CD14-positive monocyte (primary cell): ENCODE data around the gene CAB39L. TPM values are rescaled to one million over a fixed set of nuclear protein-coding genes. Genes with fewer than 3 reads are reported as not detected.

Source experiments
- DNase-seq, 3 donors: peaks; one replicate each; pipeline ENCODE4 v3.0.0-alpha.2; 2011 to 2022
- H2AFZ ChIP-seq: 2 replicates; pipeline ENCODE4 v1.6.0; 2012; ENCODE audit warnings: mild to moderate bottlenecking, low read depth, low read length, inconsistent platforms; ENCODE audit not compliant: insufficient read depth, poor library complexity, severe bottlenecking
- H3K27ac ChIP-seq, 2 donors: 1 replicate in 1 of 2; 2 replicates in 1 of 2; pipeline ENCODE4 v1.5.1; 2012 to 2013; ENCODE audit warnings: low read length in 2 of 2, control low read depth in 1 of 2, inconsistent platforms in 1 of 2, low read depth in 1 of 2, mild to moderate bottlenecking in 1 of 2
- H3K27me3 ChIP-seq, 2 donors: one replicate each; pipeline versions ENCODE4 v1.6.0 to v1.6.1; 2011 to 2013; ENCODE audit warnings: low read length in 2 of 2; ENCODE audit not compliant: control insufficient read depth in 2 of 2, insufficient read depth in 2 of 2
- H3K36me3 ChIP-seq, 2 donors: replicated peaks in 1 of 2; 1 replicate in 1 of 2; 2 replicates in 1 of 2; pipeline versions ENCODE4 v1.5.1 to v1.6.1; 2012 to 2013; ENCODE audit warnings: low read length in 2 of 2, control low read depth in 1 of 2, inconsistent platforms in 1 of 2, mild to moderate bottlenecking in 1 of 2; ENCODE audit not compliant: insufficient read depth in 2 of 2, control insufficient read depth in 1 of 2
- H3K4me1 ChIP-seq, 2 donors: 1 replicate in 1 of 2; 2 replicates in 1 of 2; pipeline versions ENCODE4 v1.5.1 to v1.6.1; 2012 to 2013; ENCODE audit warnings: low read length in 2 of 2, control low read depth in 1 of 2, inconsistent platforms in 1 of 2, mild to moderate bottlenecking in 1 of 2, moderate library complexity in 1 of 2; ENCODE audit not compliant: insufficient read depth in 2 of 2, control insufficient read depth in 1 of 2
- H3K4me2 ChIP-seq: replicated peaks from 2 replicates; pipeline ENCODE3; 2012; ENCODE audit warnings: low read length, moderate library complexity, mild to moderate bottlenecking; ENCODE audit not compliant: poor library complexity, severe bottlenecking; ENCODE audit errors: extremely low read depth
- H3K4me3 ChIP-seq, 3 experiments: fragments of 200-600 bp in 1 of 3; sonication (generic) in 1 of 3; replicated peaks in 1 of 3; 1 replicate in 2 of 3; 2 replicates in 1 of 3; pipeline ENCODE4 v1.5.1; 2011 to 2013; ENCODE audit warnings: low read length in 3 of 3, mild to moderate bottlenecking in 3 of 3, control low read depth in 2 of 3, low read depth in 2 of 3, inconsistent platforms in 1 of 3, moderate library complexity in 1 of 3
- H3K79me2 ChIP-seq: 2 replicates; pipeline ENCODE4 v1.6.0; 2012; ENCODE audit warnings: mild to moderate bottlenecking, control low read depth, inconsistent platforms, low read length, moderate library complexity; ENCODE audit not compliant: insufficient read depth
- H3K9ac ChIP-seq: 2 replicates; pipeline ENCODE4 v1.6.0; 2017; ENCODE audit warnings: low read length, mild to moderate bottlenecking; ENCODE audit not compliant: insufficient read depth, poor library complexity, severe bottlenecking
- H3K9me3 ChIP-seq, 2 donors: replicated peaks in 1 of 2; 1 replicate in 1 of 2; 2 replicates in 1 of 2; pipeline versions ENCODE4 v1.5.1 to v1.6.1; 2012 to 2013; ENCODE audit warnings: low read length in 2 of 2, control low read depth in 1 of 2; ENCODE audit not compliant: control insufficient read depth in 1 of 2, insufficient read depth in 1 of 2
- H4K20me1 ChIP-seq: 2 replicates; pipeline ENCODE4 v1.6.0; 2012; ENCODE audit warnings: mild to moderate bottlenecking, low read length, control low read depth, moderate library complexity; ENCODE audit not compliant: insufficient read depth
- H3K27ac Mint-ChIP-seq, 7 donors: one replicate each; pipeline ENCODE4 v1.8.0; 2020; ENCODE audit warnings: mild to moderate bottlenecking in 7 of 7, mixed read lengths in 7 of 7, moderate library complexity in 6 of 7, inconsistent platforms in 2 of 7
- H3K27me3 Mint-ChIP-seq, 3 donors: one replicate each; pipeline ENCODE4 v1.8.0; 2021 to 2022; ENCODE audit warnings: low read depth in 3 of 3, mild to moderate bottlenecking in 3 of 3, mixed read lengths in 3 of 3, moderate library complexity in 3 of 3, inconsistent platforms in 1 of 3
- H3K36me3 Mint-ChIP-seq, 2 donors: one replicate each; pipeline ENCODE4 v1.8.0; 2020; ENCODE audit warnings: mixed read lengths in 2 of 2, inconsistent platforms in 1 of 2, mild to moderate bottlenecking in 1 of 2
- H3K4me1 Mint-ChIP-seq: one replicate; pipeline ENCODE4 v1.8.0; 2020; ENCODE audit warnings: mild to moderate bottlenecking, mixed read lengths
- H3K4me3 Mint-ChIP-seq, 2 donors: one replicate each; pipeline ENCODE4 v1.8.0; 2020; ENCODE audit warnings: mild to moderate bottlenecking in 2 of 2, mixed read lengths in 2 of 2, moderate library complexity in 1 of 2
- H3K9me3 Mint-ChIP-seq, 7 donors: one replicate each; pipeline ENCODE4 v1.8.0; 2020 to 2022; ENCODE audit warnings: mixed read lengths in 7 of 7, mild to moderate bottlenecking in 6 of 7, moderate library complexity in 6 of 7, inconsistent platforms in 2 of 7
- CTCF ChIP-seq: fragments of 200-600 bp; IDR thresholded peaks from one replicate; pipeline ENCODE4 v1.8.0; 2022; ENCODE audit warnings: antibody characterized with exemption, mild to moderate bottlenecking
- WGBS: methylation state at CpG from one replicate; pipeline ENCODE4 v1.1.5; 2013; ENCODE audit warnings: missing lambda C conversion rate; ENCODE audit not compliant: insufficient coverage; 5-methylcytosine and 5-hydroxymethylcytosine counted together
- intact Hi-C, 2 donors: fragments of 100-400 bp; cut with micrococcal nuclease; formaldehyde crosslinking; loops; one replicate each; pipeline versions ENCODE4 v1.15.0 to v1.15.1; 2023
- polyA plus RNA-seq, 3 donors: library from polyadenylated mRNA; depleted of rRNA in 1 of 3; unstranded in 2 of 3; stranded (reverse) in 1 of 3; fragments of 300-500 nt in 2 of 3; fragments of >200 nt in 1 of 3; fragmentation: Illumina TruSeq in 2 of 3; gene quantifications; 1 replicate in 2 of 3; 2 replicates in 1 of 3; pipeline ENCODE4 v1.2.3, GENCODE V29; 2012 to 2021

CAB39L gene
- polyA plus RNA-seq, 3 donors, result 1.9 to 5.1 (median 2.7) TPM

- WGBS, result no CpG with 5 or more reads among the region's 2 CpGs
- no peaks in the 10 kb centered on the region for H3K27me3 Mint-ChIP-seq
- no peaks in the 10 kb centered on the region for H3K36me3 Mint-ChIP-seq
- DNase-seq, result no peak
- H3K9me3 ChIP-seq, result no peaks in the 10 kb centered on the region
- H3K4me2 ChIP-seq, result no peak overlapping the region
- intact Hi-C loops, result no loop called here
- H3K36me3 ChIP-seq, result no peaks in the 10 kb centered on the region
- TF ChIP-seq CTCF, result no peak
- no peak overlapping the region for H2AFZ ChIP-seq
- H3K4me3 Mint-ChIP-seq, result no peak overlapping the region
- no peak overlapping the region for H3K4me3 ChIP-seq
- H3K9ac ChIP-seq, result no peak overlapping the region
- no peaks in the 10 kb centered on the region for H3K79me2 ChIP-seq
- H4K20me1 ChIP-seq, result no peaks in the 10 kb centered on the region
- H3K4me1 Mint-ChIP-seq, result no peaks in the 10 kb centered on the region
- H3K27ac ChIP-seq, result no peak overlapping the region
- H3K9me3 Mint-ChIP-seq, result no peaks in the 10 kb centered on the region
- H3K4me1 ChIP-seq, result no peaks in the 10 kb centered on the region
- H3K27ac Mint-ChIP-seq, result no peak overlapping the region
- no peaks in the 10 kb centered on the region for H3K27me3 ChIP-seq
Observed at GRCh38 chr13:49322702-49323101, 121.2 kb downstream of the CAB39L start.

GRCh38 chr13:49320975-49321374 lies 122.9 kb downstream of the CAB39L start:
- no CpG with 5 or more reads among the region's 2 CpGs for WGBS
- no peaks in the 10 kb centered on the region for H3K36me3 ChIP-seq
- H3K9ac ChIP-seq, result no peak overlapping the region
- no peak overlapping the region for H3K27ac Mint-ChIP-seq
- H4K20me1 ChIP-seq, result no peaks in the 10 kb centered on the region
- H3K4me3 Mint-ChIP-seq, result no peak overlapping the region
- H3K79me2 ChIP-seq, result no peaks in the 10 kb centered on the region
- no peak overlapping the region for H3K4me2 ChIP-seq
- no peaks in the 10 kb centered on the region for H3K9me3 Mint-ChIP-seq
- no peak overlapping the region for H2AFZ ChIP-seq
- H3K27ac ChIP-seq, result no peak overlapping the region
- H3K4me3 ChIP-seq, result no peak overlapping the region
- no peak for TF ChIP-seq CTCF
- no peaks in the 10 kb centered on the region for H3K27me3 ChIP-seq
- H3K4me1 ChIP-seq, result no peaks in the 10 kb centered on the region
- no peaks in the 10 kb centered on the region for H3K27me3 Mint-ChIP-seq
- no peaks in the 10 kb centered on the region for H3K36me3 Mint-ChIP-seq
- H3K4me1 Mint-ChIP-seq, result no peaks in the 10 kb centered on the region
- intact Hi-C loops, result no loop called here
- no peak for DNase-seq
- no peaks in the 10 kb centered on the region for H3K9me3 ChIP-seq
